ENCODE data around the gene CACNA1S. TPM values are rescaled to one million over a fixed set of nuclear protein-coding genes. Genes with fewer than 3 reads are reported as not detected.

Gene CACNA1S
- total RNA-seq, 1 experiment from 2014 or later, result not detected

DNA sequence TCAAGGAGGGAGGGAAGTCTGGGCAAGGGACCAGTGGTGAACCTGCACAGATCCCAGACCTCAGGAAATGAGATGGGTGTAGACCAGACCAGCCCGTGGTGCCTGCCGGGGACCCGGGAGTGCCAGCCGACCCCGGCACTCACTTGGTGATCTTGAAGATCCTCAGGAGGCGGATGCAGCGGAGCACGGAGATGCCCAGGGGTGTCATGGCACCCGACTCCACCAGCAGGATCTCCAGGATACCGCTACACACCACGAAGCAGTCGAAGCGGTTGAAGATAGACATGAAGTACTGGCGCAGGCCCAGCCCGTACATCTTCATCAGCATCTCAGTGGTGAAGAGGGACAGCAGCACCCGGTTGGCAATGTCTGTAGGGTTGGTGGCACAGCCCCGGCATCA, 34.5 kb downstream of the CACNA1S start:
- POLR2A ChIA-PET, result no interaction called here
- no peaks in the 10 kb centered on the region for H3K9me3 ChIP-seq (ENCODE audit: control insufficient read depth, insufficient read depth, low read depth, low read length)
- H3K4me1 ChIP-seq (ENCODE audit: control insufficient read depth, insufficient read depth, low read length), result no peaks in the 10 kb centered on the region
- no peak overlapping the region for H3K27ac ChIP-seq (ENCODE audit: low read length)
- no peaks in the 10 kb centered on the region for H3K36me3 ChIP-seq (ENCODE audit: control insufficient read depth, insufficient read depth, low read length)
- CTCF ChIA-PET, result interaction anchor here (0.6 kb wide), 1 partner anchor 174 kb away, joined by 4 read pairs; no protein-coding TSS in a partner anchor
- ATAC-seq (no peak), DNase-seq (ENCODE audit: low read depth, low spot score) (no peak)
- no peak overlapping the region for H3K4me3 ChIP-seq (ENCODE audit: low read depth in 2 of 2, low read length in 2 of 2)
- in situ Hi-C loops (cut with HindIII; ENCODE audit: low pct_unique_long_range_greater_than_20kb, low sequenced_read_pairs) (no loop called here), intact Hi-C loops (cut with micrococcal nuclease; ENCODE audit: unreplicated experiment) (no loop called here)
- H3K27me3 ChIP-seq (ENCODE audit: control insufficient read depth, insufficient read depth, low read length), result no peaks in the 10 kb centered on the region
- TF ChIP-seq SIN3A (IDR thresholded peaks at IDR 0.05; ENCODE audit: borderline replicate concordance, insufficient read depth, low read depth, low read length) (no peak), TCF7L2 (IDR thresholded peaks at IDR 0.05; ENCODE audit: low read depth, low read length) (no peak), POLR2AphosphoS5 (IDR thresholded peaks at IDR 0.05; ENCODE audit: low read depth, low read length) (no peak)
- TF ChIP-seq, protein P1, sequence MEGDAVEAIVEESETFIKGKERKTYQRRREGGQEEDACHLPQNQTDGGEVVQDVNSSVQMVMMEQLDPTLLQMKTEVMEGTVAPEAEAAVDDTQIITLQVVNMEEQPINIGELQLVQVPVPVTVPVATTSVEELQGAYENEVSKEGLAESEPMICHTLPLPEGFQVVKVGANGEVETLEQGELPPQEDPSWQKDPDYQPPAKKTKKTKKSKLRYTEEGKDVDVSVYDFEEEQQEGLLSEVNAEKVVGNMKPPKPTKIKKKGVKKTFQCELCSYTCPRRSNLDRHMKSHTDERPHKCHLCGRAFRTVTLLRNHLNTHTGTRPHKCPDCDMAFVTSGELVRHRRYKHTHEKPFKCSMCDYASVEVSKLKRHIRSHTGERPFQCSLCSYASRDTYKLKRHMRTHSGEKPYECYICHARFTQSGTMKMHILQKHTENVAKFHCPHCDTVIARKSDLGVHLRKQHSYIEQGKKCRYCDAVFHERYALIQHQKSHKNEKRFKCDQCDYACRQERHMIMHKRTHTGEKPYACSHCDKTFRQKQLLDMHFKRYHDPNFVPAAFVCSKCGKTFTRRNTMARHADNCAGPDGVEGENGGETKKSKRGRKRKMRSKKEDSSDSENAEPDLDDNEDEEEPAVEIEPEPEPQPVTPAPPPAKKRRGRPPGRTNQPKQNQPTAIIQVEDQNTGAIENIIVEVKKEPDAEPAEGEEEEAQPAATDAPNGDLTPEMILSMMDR (IDR thresholded peaks at IDR 0.05), result no peak
- TF ChIP-seq, protein P2, sequence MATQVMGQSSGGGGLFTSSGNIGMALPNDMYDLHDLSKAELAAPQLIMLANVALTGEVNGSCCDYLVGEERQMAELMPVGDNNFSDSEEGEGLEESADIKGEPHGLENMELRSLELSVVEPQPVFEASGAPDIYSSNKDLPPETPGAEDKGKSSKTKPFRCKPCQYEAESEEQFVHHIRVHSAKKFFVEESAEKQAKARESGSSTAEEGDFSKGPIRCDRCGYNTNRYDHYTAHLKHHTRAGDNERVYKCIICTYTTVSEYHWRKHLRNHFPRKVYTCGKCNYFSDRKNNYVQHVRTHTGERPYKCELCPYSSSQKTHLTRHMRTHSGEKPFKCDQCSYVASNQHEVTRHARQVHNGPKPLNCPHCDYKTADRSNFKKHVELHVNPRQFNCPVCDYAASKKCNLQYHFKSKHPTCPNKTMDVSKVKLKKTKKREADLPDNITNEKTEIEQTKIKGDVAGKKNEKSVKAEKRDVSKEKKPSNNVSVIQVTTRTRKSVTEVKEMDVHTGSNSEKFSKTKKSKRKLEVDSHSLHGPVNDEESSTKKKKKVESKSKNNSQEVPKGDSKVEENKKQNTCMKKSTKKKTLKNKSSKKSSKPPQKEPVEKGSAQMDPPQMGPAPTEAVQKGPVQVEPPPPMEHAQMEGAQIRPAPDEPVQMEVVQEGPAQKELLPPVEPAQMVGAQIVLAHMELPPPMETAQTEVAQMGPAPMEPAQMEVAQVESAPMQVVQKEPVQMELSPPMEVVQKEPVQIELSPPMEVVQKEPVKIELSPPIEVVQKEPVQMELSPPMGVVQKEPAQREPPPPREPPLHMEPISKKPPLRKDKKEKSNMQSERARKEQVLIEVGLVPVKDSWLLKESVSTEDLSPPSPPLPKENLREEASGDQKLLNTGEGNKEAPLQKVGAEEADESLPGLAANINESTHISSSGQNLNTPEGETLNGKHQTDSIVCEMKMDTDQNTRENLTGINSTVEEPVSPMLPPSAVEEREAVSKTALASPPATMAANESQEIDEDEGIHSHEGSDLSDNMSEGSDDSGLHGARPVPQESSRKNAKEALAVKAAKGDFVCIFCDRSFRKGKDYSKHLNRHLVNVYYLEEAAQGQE (IDR thresholded peaks at IDR 0.05; ENCODE audit: insufficient read depth in 1 of 2, low read depth in 2 of 2, low read length in 1 of 2), result no peak
- BruUV-seq (replicated peaks), result no TSS peak

DNA sequence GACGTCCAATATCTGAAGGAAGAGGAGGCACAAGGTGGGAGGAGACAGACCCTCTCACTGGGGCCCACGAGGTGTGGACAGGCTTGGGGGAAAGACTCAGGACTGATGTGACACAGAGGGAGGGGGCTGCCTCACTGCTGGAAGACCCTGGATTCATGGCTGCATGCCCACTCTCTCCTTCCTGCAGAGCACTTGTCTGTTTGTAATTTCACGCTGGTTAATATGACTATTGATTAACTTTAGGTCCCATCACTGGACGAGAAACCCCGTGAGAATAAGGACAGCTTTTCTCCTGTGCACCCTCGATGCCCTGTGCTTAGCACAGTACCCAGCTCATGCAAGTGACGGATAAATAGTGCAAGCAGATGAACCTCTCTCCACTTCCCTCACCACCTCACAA, 35.1 kb downstream of the CACNA1S start:
- ATAC-seq (no peak), DNase-seq (ENCODE audit: low read depth, low spot score) (no peak)
- ChIA-PET CTCF (interaction anchor here (0.6 kb wide), 1 partner anchor 174 kb away, joined by 4 read pairs; no protein-coding TSS in a partner anchor), POLR2A (no interaction called here)
- H3K27ac ChIP-seq (ENCODE audit: low read length), result no peak overlapping the region
- no peaks in the 10 kb centered on the region for H3K36me3 ChIP-seq (ENCODE audit: control insufficient read depth, insufficient read depth, low read length)
- in situ Hi-C loops (cut with HindIII; ENCODE audit: low pct_unique_long_range_greater_than_20kb, low sequenced_read_pairs), result no loop called here
- H3K4me1 ChIP-seq (ENCODE audit: control insufficient read depth, insufficient read depth, low read length), result no peaks in the 10 kb centered on the region
- H3K9me3 ChIP-seq (ENCODE audit: control insufficient read depth, insufficient read depth, low read depth, low read length), result no peaks in the 10 kb centered on the region
- no peak for TF ChIP-seq TCF7L2 (IDR thresholded peaks at IDR 0.05; ENCODE audit: low read depth, low read length)
- TF ChIP-seq POLR2AphosphoS5 (IDR thresholded peaks at IDR 0.05; ENCODE audit: low read depth, low read length), result no peak
- TF ChIP-seq, protein P1 (IDR thresholded peaks at IDR 0.05), result no peak
- no peak for TF ChIP-seq SIN3A (IDR thresholded peaks at IDR 0.05; ENCODE audit: borderline replicate concordance, insufficient read depth, low read depth, low read length)
- TF ChIP-seq, protein P2 (IDR thresholded peaks at IDR 0.05; ENCODE audit: insufficient read depth in 1 of 2, low read depth in 2 of 2, low read length in 1 of 2), result no peak
- intact Hi-C loops (cut with micrococcal nuclease; ENCODE audit: unreplicated experiment), result no loop called here
- no peak overlapping the region for H3K4me3 ChIP-seq (ENCODE audit: low read depth in 2 of 2, low read length in 2 of 2)
- H3K27me3 ChIP-seq (ENCODE audit: control insufficient read depth, insufficient read depth, low read length), result no peaks in the 10 kb centered on the region
- BruUV-seq (replicated peaks), result no TSS peak

Data from Panc1 (cell line).